Keratinocyte (primary cell): Measurements from ENCODE around the gene ORAI3.

ENCODE experiments used
- EZH2 ChIP-seq: IDR thresholded peaks from one replicate; pipeline ENCODE4 v1.6.1; 2012; ENCODE audit warnings: inconsistent platforms, mild to moderate bottlenecking, low read length, moderate library complexity
- TF ChIP-seq, protein P1 (sequence below), 3 experiments: IDR thresholded peaks in 1 of 3; conservative IDR thresholded peaks in 1 of 3; optimal IDR thresholded peaks in 1 of 3; 2 replicates in 2 of 3; 3 replicates in 1 of 3; pipeline versions ENCODE3 to v1.5.1; 2011; ENCODE audit warnings: low read length in 3 of 3, mild to moderate bottlenecking in 3 of 3, moderate library complexity in 2 of 3, control low read depth in 1 of 3, inconsistent platforms in 1 of 3; ENCODE audit not compliant: insufficient read depth in 2 of 3; ENCODE audit errors: extremely low read depth in 1 of 3

DNA sequence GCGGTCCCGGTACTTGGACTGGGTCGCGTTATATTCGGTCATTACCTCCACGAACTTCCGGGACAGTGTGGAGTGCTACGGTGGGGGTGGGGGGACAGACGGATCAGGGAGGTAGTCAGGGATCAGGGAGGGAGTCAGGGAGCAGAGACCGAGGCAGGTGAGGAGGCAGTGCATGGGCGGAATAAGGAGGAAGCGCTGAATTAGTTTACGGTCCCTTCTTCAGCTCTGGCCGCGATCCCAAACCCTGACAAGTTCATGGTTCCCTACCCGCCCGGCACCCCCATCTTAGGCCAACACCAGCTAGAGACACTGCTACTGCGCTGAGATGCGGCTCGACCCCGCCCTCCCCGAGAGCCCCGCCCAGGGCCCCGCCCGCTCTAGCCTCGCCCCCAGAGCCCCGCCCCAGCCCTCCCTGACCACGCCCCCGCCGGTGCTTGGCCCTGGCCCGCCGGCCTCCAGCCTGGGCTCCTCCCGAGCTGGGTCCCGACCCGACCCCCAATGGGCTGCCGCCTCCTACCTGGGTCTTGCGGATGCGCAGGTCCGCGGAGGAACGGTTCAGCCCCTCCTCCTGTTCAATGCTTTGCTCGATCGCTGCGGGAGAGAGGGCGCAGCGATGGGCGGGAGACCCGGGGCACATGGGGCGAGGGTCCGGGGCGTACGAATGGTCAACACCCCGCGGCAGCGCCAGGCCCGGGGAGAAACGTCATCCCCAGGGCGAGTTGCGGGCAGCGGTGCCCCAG lies 48.3 kb downstream of the ORAI3 start:
- TF ChIP-seq EZH2, result no peak
- TF ChIP-seq, protein P1, sequence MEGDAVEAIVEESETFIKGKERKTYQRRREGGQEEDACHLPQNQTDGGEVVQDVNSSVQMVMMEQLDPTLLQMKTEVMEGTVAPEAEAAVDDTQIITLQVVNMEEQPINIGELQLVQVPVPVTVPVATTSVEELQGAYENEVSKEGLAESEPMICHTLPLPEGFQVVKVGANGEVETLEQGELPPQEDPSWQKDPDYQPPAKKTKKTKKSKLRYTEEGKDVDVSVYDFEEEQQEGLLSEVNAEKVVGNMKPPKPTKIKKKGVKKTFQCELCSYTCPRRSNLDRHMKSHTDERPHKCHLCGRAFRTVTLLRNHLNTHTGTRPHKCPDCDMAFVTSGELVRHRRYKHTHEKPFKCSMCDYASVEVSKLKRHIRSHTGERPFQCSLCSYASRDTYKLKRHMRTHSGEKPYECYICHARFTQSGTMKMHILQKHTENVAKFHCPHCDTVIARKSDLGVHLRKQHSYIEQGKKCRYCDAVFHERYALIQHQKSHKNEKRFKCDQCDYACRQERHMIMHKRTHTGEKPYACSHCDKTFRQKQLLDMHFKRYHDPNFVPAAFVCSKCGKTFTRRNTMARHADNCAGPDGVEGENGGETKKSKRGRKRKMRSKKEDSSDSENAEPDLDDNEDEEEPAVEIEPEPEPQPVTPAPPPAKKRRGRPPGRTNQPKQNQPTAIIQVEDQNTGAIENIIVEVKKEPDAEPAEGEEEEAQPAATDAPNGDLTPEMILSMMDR (optimal IDR thresholded peaks at IDR 0.05 in 1 of 3, IDR thresholded peaks at IDR 0.05 in 1 of 3, conservative IDR thresholded peaks at IDR 0.05 in 1 of 3; ENCODE audit: extremely low read depth in 1 of 3, insufficient read depth in 2 of 3, low read length in 3 of 3), result no peak
